DMS114 treated with DMSO at 0.1 percent for 48 hours (cell line): Measurements from ENCODE around the gene TXNDC11.

ENCODE experiments used
- DNase-seq: peaks from one replicate; lab custom pipeline; 2025; ENCODE audit not compliant: unreplicated experiment; lab: John Stamatoyannopoulos, UW

Gene TXNDC11

DNA sequence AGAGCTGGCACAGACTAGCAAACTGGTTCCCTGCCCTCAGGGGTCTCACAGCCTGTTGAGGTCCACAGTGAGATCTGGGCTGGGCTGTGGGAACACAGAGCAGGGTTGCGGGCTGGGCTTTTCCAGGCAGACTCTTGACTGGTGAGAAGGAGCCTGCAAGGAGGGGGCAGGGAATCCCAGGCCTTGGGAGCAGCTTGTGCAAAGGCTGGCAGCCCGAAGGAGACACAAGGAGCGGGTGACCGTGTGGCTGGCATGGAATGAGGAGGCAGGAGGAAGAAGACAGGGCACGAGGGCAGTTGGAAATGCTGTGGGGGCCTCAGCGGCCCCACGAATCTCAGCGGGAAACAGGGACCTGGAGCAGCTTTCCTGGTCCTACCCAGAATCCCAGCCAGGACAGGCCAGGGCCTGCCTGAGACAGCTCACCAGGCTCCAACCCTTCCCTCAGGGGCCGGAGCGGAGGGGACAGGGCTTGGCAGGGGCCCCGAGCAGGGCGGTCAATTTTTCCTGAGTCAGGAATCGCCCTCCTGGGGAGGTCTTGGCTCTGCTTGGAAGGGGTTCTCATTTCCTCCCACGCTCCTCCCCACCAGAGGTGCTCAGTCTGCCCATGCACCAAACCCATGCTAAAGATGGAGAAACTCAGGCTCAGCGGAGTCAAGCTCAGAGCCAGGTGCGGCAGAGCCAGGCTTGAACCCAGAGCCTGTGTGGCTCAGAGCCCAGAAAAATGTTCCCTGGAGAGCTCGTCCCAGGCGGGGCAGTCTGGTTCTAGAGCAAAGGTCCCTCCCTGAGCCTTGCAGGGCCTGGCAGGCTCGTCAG lies 83.6 kb downstream of the TXNDC11 start:
- no peak for DNase-seq

GRCh38 chr16:11657556-11657955 lies 85.1 kb downstream of the TXNDC11 start:
- DNase-seq, result no peak

GRCh38 chr16:11655655-11656054 lies 87.0 kb downstream of the TXNDC11 start:
- no peak for DNase-seq

DNA sequence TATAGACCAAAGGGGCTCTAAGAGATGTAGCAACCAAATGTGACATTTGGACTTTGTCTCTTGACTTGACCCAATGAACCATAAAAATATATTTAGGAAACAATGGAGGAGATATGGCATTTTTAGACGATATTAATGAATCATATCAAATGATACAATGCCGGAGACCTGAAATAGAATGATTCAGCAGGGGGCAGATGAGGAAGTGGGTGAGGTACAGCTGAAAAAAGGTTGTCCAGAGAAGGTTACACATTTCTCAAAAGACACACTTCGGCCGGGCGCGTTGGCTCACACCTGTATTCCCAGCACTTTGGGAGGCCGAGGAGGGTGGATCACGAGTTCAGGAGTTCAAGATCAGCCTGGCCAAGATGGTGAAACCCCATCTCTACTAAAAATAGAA lies 90.9 kb downstream of the TXNDC11 start:
- no peak for DNase-seq

GRCh38 chr16:11650641-11651591 lies 91.7 kb downstream of the TXNDC11 start:
- no peak for DNase-seq

DNA sequence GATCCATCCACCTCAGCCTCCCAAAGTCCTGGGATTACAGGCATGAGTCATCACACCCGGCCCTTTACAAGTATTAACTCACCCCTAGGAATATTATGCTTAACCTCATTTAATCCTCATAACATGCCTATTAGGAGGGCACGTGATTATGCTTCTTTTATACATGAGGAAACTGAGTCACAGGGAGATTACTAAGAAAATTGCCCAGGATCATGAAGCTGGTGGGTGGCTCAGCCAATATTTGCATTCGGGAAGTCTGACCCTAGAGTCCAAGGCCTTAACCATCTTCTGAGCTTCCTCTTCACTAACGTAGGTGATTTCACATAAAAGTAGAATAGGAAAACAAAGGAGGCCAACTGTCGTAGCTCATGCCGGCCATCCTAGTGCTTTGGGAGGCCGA lies 93.4 kb downstream of the TXNDC11 start:
- DNase-seq, result no peak

GRCh38 chr16:11642765-11643116 lies 99.9 kb downstream of the TXNDC11 start:
- DNase-seq, result no peak

DNA sequence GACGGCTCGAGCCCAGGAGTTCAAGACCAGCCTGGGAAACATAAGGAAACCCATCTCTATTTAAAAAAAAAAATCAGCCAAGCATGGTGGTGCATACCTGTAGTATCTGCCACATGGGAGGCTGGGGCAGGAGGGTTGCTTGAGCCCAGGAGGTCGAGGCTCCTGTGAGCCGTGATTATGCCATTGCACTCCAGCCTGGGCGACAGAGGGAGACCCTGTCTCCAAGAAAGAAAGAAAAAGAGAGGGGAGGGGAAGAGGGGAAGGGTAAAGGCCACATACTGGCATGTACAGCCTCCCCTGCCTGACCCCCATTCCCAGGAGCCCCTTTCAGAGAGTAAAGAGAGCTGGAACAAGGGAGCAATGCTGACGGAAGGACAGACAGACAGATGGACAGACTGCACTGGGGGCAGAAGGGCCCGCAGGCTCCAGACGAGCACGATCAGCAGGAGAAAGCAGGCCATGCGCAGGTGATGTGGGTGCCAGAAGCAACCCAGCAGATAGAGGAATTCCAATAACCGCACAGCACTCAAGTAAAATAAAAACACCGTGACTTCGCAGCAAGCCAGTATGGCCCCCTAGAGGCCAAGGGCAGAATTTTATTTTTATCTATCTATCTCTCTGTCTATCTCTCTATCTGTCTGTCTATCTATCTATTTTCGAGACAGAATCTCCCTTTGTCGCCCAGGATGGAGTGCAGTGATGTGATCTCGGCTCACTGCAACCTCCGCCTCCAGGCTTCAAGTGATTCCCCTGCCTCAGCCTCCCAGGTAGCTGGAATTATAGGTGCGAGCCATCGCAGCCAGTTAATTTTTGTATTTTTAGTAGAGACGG lies 101.5 kb downstream of the TXNDC11 start:
- peak; percentile 44 for DNase-seq

DNA sequence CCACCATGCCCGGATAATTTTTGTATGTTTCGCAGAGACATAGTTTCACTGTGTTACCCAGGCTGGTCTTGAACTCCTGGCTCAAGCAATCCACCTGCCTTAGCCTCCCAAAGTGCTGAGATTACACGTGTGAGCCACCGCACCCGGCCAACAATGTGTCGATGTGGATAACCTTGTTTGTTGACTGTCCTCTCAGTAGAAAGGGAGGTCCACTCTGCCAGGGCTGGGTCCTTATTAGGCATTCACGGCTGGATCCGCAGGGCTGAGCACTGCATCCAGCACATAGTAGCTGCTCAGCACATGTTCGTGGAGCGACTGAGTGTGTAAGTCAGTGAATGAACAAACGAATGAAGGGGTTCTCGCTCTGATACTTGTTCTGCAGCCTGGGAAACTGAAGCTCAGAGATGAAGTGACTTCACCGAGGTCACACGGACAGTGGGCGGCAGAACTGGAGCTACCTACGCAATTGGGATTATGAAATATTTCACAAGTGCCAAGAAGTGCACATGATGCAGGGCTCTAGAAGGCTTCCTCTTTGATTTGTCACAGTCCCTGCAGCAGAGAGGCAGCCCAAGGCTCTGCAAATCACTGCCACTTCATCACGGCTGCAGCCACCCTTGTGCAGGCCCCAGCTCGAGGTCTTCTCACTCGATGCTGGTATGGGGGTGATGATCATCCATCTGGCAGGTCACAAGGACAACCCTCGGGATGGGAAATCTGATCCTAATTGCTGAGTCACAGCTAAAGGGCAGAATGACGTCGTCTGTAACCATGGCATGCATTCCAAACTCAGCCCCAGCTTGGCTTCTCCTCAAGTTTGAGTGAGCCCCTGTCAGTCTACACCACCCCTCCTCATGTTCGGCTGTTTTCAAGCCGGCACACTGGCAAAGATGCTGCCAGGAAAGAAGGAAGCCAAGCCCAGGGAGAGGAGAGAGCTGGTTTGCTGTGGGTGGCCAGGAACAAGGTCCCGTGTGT lies 102.4 kb downstream of the TXNDC11 start:
- DNase-seq, result no peak

DNA sequence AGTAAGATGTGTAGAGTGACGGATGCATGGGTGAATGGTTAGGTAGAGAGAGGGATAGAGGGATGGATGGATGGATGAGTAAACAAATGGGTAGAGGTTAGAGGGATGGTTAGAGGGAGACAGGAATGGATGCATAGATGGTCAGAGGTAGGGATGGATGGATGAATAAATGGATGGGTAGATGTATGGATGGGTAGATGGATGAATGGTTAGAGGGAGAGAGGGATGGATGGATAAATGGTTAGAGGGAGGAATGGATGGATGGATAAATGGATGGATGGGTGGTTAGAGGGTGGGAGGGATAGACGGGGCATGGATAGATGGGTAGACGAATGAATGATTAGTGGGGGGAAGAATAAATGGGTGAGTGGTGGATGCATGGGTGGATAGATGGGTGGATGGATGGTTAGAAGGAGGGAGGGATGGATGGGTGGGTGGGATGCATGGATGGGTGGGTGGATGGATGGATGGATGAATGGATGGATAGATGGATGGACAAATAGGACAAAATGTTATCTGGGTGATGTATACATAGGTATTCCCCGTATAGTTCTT lies 103.6 kb downstream of the TXNDC11 start:
- DNase-seq, result no peak

DNA sequence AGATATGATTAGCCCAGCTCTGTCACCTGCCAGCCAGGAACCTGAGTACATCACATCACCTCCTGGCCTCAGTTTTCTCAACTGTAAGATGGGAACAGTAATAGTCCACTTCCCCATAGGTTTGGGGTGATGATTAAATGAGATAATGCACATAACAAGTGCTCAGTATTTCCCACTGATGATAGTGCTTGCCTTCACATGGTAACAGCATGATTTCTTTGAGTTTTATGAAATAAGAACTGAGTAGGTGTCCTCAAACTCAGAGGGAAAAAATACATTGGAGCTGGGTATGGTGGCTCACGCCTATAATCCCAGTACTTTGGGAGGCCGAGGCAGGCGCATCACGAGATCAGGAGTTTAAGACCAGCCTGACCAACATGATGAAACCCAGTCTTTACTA lies 104.5 kb downstream of the TXNDC11 start:
- no peak for DNase-seq

GRCh38 chr16:11637320-11637719 lies 105.3 kb downstream of the TXNDC11 start:
- DNase-seq, result no peak

DNA sequence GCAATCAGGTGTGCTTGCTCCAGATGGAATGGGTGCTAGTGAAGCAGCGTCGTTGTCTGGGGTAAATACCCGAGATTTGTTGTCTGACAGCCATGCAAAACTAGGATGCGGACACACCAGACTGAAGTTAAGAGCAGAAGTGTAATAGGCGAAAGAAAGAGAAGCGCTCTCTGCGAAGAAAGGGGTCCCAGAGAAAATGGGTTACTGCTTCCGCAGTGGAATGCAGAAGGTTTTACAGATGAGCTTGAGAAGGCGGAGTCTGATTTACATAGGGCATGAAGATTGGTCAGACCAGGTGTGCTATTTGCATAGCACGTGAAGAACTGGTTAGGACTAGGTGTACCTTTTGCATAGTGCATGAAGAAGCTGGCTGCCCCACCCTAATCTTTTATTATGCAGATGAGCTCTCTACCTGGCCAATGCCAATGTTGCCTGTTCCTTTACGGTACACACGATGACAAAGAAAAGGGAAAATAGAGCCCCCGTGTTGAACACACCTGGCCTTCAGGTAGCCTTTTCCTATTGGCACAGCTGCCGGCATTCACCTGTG lies 106.4 kb downstream of the TXNDC11 start:
- DNase-seq, result no peak

DNA sequence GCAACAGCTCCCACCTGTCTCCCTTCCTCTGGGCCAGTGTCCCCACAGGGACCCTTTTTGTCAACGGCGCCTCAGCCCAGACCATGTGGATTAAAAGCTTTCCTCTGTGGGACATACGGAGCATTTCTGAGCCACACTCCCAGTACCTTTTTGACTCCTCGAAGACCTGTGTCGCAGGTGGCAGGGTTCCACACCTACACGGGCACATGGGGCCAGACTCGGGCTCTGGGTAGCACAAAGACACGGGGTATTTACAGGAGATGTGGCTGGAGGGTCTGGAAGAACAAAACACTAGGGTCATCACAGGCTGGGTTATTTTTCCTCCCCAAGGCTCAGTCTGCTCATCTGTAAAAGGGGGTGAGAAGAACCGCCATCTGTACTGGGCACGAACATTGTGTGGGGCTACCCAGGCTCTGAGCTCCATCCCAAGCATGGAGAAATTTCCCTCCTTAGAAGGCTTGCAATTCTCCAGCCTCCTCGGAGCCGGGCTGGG lies 106.9 kb downstream of the TXNDC11 start:
- DNase-seq, result no peak

DNA sequence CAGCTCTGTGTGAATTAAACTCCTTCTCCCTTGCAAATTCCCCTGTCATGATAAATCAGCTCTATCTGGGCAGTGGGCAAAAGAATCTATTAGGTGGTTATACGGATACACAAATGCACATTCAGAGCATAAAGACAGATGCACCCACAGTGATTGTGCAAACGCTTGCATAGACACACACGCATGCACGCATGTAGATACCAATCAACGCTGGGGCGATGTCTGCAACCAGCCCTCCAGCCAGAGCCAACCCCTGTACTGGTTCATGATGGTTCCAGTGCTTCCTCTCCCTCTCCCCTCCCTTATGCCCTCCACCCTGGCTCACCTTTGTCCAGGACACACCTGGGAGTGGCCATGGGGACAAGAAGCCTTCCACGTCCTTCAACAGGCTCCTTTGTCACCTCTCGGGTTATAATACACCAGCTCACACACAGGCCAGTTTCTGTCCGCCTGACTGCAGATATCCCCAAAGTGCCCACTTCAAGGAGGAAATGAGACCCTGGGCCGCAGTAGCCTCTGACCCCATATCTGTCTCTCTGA lies 107.5 kb downstream of the TXNDC11 start:
- DNase-seq, result no peak

DNA sequence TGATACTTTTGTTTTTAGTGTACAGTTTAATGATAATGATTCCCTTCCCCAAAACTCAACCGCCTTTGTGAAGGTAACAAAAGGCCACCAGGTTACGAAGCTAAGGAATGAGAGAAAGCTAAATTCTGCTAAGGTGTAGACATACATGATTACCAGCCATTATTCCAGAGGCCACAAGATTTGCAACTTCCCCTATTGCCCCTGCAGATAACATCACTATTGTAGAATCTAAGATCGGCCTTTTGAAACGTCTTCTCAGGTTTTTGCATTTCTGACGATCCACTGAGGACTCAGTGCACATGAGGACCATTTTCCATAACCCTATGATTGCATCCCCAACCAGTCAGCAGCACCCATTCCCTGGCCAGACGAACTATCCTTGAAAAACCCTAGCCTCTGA lies 108.3 kb downstream of the TXNDC11 start:
- DNase-seq, result no peak

DNA sequence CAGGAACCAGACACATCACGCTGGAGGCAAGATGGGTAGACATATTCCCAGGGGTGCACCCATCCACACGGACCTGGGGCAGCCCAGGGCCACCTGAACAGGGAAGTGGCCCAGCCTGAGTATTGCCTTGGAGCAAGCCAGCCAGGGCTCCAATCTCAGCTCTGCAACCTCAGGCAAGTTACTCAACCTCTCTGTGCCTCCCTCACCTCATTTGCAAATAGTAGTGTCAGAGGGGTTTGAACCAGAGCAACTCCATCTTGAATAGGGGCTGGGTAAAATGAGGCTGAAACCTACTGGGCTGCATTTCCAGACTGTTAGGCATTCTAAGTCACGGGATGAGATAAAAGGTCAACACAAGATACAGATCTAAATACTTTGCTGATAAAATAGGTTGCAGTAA lies 109.5 kb downstream of the TXNDC11 start:
- no peak for DNase-seq

GRCh38 chr16:11632455-11632939 lies 110.2 kb downstream of the TXNDC11 start:
- DNase-seq, result no peak

DNA sequence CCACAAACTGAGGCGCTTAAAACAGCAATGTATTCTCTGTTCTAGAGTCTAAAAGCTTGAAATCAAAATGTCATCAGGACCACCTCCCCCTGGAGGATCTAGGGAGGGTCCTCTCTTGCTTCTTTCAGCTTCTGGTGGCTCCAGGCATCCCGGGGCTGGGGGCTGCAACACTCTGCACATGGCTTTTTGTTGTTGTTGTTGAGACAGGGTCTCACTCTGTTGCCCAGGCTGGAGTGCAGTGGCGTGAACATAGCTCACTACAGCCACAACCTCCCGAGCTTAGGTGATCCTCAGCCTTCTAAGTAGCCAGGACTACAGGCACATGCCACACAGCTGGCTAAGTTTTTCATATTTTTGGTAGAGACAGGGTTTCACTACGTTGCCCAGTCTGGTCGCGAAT lies 111.4 kb downstream of the TXNDC11 start:
- no peak for DNase-seq
